Stimulated activated CD8-positive, alpha-beta memory T cell treated with anti-CD3 and anti-CD28 coated beads, Interleukin-4, amount 100 ng/mL, for 48 hours (primary cell): ENCODE results near the gene PRKCH.

ENCODE experiments used
- DNase-seq: peaks from one replicate; pipeline ENCODE4 v3.0.0-alpha.2; 2020

PRKCH gene

DNA sequence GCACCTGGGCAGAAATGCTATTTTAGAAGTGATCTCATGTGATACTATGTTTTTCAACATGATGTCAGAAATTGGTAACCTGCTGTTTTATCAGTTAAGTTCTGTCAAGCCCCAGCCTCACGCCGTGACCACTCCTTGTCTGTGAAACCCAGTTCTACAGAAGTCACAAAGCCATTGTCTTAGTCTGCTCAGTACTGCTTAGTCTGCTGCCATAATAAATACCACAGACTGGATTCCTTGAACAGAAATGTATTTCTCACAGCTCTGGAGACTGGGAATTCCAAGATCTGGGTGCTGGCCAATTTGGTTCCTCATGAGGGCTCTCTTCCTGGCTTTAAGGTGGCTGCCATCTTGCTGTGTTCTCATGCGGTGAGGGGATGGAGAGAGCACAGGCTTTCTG is 176.9 kb downstream of the PRKCH start:
- no peak for DNase-seq

DNA sequence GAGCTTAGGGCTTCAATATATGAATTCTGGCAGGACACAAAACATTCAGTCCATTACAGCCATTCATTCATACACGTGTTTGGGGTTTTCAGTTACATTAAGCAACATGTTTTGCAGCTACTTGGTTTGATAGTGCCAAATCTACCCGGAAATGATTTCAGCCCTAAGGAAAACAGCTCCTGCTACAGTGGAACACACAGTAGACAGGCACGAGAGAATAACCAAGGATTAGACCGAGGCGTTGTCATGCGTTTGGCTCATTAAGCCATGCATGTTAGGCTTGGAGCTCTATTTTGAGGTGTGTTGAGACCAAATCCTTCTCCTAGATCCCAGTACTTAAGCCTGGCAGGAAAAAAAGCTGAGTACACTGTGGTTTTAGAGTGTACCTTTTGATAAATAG is 177.4 kb downstream of the PRKCH start:
- no peak for DNase-seq

DNA sequence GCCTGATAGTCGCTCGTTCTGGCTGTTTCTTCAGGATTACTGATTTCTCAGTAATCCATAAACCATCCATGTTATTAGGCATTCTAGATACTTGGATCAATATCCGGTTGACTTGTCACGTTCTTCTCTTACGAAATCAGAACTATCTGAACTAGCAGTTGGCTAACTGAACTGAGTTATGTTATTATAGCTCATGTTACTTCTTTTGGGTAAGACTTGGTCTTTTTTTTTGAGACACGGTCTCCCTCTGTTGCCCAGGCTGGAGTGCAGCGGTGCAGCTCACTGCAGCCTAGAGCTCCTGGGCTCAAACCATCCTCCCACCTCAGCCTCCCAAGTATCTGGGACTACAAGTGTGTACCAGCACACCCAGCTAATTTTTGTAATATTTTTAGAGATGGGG is 178.6 kb downstream of the PRKCH start:
- peak; percentile 12 for DNase-seq

DNA sequence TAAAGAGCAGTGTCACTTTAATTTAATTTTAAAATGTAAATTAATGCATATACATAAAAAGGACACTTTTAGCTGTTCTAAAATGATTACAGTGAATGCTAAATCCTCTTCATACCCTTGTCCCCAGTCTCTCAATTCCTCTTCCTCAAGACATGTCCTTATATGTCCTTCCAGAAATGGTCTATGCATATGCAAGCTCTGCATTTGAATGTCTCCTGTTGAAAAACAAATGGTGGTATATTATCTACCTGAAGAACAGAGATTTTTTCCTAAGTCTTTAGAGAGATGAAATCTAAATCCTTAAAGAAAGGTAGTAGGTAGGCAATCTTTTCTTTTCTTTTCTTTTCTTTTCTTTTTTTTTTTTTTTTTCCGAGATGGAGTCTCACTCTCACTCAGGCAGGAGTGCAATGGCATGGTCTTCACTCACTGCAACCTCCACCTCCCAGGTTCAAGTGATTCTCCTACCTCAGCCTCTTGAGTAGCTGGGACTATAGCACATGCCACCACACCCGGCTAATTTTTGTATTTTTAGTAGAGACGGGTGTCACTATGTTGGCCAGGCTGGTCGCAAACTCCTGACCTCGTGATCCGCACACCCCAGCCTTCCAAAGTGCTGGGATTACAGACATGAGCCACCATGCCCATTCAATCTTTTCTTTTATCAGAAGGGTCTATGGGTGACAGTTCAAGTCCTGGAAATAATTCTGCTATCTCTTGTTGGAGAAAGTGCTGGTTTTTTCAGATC is 180.5 kb downstream of the PRKCH start:
- DNase-seq = no peak

DNA sequence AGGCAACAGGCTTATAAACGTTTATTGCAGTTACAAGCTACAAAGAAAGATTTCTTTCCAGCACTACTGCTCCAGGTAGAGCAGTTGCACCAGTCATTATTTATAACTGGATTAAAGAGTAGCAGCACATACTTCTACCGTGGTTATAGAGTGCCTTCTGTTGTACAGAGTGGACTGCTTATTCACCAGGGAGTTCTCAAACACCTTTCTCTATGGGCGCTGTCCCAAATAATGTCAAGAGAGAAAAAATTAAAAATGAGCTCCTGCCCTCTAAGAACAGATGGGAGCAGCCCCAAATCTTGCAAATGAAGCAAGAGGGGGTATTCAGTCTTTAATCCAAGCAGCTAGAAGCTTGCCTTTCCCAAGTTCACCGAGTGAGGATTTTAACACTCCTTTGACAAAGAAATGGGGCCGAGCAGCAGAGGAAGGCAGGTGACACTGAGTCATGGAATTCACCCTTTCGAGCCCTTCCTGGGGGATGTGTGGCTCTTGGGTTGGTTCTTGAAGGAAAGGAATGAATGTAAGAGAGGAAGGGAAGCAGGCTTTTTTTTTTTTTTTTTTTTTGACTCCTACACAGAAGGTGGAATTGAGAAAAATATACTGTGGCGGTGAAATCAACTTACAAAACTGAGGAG is 181.2 kb downstream of the PRKCH start:
- DNase-seq = no peak

DNA sequence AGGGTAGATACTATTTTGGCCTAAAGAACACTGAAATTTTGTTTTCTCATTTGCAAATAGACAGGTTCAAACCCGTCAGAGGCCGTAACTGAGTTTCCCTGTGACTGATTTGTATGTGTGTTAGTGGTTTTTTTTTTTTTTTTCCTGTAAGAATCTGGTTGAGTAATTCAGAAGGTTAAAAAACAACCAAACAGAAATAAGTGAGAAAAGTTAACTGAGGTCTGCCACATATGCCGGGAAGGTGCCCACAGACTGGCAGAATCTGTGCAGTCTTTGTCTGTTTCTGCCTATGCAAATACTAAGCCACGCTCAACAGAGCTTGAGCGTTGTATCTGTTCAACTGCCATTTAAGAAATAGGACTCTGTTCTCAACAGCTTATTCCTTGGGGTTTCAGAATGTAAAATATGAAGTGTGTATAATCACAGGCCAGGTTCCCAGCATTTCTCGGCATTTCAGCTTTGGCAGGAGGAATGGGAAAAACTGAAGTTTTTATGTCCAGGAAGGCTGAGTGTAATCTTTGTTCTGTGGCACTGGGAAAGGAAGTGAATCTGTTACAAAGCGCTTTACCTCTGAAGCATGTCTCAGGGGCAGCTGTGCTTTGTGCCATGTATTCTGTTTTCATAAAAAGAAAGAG is 181.9 kb downstream of the PRKCH start:
- peak; percentile 72 for DNase-seq

DNA sequence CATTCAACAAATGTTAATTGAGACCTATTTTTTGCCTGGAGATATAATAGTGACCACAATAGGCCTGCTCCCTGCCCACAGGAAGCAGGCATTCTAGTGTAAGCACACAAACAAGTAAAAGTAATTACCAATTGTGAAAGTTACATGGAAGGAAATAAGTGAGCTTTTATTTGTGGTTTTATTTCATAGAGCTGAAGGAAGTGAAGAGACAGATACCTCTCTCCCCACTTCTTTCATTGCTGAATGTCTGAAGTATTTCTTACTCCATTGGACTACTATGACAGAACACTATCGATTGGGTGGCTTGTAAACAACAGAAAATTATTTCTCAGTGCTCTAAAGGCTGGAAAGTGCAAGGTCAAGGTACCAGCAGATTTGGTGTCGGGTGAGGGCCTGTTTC is 183.5 kb downstream of the PRKCH start:
- DNase-seq = no peak

DNA sequence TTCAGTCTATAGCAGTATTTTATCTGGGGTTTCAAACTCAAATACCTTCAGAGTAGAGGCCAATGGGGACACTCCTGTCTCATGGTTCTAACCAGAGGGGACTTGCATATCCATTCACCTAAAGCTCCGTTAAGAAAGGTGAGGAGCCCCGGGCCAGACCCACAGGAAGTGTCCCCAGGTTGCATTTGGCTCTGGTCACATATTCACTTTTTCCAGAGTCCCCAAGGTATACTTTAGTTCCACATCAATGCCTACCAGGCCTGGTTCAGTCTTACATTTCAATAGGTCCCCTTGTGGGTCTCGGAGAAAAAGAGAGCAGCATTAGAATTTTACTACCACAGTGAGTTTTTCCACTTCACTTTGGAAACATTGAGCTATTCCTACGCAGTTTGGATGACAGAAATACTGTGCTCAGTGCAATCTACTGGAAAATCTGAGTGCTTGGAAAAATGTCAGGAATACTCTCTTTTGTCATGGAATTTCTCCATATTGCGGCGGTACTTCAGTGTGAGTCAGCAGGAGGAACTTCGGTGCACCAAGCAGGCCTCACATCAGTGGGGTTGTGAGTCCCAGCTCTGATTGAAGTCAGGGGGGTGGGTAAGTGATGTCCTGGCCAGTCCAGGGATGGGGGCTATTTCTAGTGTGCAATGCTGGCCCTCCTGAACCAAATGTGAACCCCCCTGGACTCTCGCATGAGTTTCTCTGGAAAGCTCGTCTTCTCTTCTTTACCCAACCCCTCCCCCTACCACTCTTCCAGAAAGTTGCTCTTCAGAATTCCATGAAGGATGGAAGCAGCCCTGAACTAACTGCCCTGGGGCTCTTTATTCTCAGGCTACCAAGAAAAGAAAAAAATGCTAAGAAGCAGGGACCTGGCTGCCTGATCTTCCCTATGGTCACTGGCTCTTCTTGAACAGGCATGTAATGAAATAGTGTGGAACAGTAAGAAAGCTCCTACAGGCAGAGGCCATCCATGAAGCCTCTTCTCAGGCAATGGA is 184.7 kb downstream of the PRKCH start:
- peak; percentile 22 for DNase-seq

DNA sequence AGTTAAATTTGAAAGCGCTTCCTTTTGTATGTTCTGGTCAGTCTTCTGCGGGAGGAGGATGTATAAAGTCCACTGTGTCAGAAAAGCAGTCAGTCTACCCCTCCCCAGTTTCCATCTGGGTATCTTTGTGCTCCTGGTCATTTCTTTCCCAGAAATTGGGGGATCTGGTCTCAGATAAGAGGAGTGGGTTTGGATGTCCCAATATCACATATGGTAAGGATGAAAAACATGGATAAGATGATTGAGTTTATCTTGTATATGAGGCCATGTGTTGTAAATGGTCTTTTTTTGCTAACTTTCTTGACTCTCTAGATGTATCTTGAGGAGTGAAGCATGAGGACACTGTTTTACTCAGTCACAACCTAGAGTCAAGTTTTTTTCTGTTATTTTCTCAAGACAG is 187.1 kb downstream of the PRKCH start:
- peak; percentile 2 for DNase-seq

DNA sequence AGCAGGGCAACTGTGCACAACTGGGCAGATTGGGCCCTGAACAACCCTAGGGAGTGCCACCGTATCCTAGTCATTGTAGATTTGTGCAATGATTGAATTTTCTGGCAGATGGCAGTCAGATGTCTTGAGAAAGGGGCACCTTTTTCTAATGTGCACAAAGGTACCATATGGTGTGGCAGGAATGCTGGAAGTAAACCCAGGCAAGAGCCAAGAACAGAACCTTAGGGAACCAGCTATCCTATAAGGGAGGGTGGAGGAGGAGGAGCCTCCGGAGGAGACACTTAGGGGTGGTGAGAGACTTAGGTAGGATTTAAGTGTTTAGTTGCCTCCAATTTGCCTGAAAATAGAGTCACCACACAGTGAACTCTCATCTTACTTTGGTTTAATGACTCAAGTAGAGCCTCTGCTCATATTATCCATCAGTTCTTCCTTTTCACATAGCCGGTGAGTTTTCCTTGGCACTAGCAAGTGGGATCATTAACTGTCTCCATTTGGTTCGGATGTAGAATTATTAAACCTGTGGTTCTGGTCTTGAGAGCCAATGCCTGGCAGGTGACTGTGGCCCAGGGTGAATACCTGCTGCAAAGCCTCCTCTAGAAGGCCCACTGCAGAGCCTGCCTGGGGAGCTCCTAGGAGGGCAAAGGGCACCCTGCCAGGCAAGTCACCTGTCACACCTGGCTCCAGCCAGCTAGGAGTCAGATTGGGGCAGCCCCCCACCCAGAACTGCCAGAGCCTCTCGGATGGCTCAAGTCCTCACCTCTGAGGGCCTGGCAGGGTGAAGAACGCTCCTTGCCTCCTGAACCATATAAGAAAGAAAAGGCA is 189.6 kb downstream of the PRKCH start:
- peak; percentile 54 for DNase-seq

DNA sequence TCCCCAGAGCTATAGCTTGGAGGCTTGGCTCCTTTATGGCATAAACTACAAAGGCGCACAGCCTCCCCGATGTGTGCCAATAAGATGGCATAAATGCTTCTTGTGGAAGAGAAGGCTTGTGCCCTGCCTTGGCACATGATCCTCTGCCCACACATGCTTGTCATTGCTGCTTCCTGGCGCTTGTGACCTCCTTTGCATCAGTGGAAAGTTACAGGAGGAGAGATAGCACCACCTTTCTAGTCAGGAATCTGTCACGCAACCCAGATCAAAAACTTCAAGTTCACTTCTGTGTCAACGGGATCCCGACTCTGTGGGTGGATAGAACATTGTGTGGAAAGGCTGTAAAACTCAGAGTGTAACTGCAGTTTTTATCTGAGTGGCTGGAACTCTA is 190.2 kb downstream of the PRKCH start:
- peak; percentile 74 for DNase-seq

DNA sequence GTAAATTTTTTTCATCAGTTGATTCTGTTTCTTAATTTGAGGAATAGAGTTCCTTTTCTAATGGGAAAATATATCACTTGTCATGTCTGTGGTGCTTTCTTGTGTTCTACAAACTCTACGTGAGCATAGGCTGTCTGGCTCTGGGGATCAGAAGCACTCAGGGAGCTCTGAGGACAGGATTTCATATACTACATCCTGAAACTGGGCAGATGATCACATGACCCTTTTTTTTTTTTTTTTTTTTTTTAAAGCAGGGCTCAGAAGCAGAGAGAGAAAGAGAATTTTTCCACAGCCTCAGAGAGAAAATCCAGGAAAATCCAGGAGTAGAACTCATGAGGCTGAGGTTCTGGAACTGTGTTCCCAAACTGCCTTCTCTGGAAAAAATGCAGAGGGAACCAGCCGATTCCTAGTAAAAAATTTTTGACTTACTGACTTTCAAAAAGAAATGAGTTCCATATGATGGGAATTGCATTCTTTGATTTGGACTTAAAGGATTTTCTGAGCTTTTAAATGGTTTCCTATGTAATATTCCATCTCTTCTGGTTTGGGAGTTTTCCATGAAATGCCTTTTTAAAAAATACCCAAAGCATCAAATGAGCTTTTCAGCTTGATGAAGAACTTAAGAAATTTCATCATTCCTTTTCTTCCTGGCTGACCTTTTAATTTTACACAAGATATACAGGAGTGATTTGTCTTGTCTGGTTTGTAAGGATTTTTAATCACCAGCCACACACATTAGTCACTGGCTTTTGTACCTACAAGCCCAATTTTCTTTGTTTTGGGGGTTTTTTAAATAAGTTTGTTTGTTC is 190.9 kb downstream of the PRKCH start:
- peak; percentile 28 for DNase-seq

DNA sequence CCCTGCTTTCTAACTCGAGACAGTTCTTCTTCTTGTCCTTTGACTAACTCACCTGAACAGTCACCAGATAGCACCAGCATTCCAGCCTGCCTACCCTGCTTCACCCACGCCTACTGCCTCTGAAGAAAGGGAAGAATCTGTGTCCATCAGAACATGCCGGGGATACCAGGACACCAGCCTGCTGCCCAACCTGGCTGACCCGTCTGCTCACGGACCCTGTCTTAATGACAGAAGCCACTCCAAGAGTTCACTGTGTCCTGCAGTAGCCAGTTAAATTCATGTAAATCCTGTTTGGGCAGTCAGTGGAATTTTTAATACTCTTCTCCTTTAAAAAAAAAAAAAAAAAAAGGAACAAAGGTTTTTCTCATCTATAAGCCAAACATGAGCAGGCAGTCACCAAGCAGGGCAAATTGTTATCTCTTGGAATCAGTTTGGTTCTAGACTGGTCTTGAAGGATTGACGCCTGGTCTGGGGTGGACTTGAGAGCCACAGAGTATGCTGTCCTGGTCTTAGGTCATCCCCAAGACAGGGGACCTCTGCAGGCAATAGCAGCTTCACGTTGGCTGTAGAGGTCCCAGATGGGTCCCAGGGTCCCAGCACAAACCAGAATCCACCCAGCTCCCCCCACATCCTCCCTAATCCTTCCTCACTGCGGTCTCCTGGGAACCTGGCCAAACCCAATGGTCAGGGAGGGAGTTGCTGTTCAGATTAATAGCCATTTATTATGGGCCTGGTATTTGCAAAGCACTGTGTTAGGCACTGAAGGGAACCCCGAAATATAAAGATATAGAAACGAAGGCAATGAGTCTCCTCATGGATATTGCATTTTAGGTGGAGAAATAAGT is 192.8 kb downstream of the PRKCH start:
- peak; percentile 19 for DNase-seq

DNA sequence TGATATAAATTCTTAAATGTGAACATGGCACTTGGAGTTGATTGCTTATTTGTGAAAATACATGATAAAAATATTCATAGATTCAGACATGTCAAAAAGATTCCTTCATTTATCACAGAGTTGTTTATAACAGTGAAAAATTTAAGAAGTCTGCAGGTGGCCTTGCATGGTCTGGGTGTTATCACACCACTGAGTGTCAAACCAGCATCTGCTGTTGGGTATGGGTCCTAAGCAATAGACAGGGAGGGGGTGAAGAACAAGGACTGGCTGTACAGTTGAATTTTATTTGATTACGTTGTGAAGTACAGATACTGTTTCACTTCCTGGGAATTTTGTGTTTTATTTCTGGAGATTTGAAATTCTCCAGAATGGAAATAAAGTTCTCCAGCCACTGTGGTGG is 193.5 kb downstream of the PRKCH start:
- peak; percentile 17 for DNase-seq

DNA sequence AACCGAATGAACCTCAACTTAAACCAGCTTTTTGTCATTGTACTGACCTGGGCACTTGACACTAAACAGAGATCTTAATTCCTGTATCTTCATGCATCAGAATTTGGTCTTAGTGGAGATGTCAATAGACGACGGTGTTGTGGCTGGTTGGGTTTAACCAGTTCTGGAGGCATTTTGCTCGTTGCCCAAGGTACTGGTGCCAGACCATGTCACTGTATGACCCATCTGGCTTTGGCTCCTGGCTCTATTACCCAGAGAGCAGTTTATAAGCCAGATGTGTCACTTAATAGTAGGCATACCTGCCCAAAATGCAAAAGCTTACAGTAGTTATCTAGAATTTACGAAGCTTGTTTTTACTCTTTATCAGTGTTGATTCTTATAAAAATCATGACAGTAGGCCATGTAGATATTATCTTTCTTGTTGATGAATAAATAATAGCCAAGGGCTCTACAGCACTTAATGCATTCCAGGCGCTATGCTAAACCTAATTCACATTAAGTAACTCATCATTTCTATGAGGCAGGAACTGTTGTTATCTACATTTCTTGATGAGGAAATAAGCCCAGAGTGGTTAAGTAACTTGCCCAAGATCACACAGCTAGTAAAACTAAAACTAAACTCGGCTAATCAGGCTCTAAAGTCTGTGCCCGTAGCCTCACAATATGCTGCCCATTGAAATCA is 194.2 kb downstream of the PRKCH start:
- DNase-seq = no peak

DNA sequence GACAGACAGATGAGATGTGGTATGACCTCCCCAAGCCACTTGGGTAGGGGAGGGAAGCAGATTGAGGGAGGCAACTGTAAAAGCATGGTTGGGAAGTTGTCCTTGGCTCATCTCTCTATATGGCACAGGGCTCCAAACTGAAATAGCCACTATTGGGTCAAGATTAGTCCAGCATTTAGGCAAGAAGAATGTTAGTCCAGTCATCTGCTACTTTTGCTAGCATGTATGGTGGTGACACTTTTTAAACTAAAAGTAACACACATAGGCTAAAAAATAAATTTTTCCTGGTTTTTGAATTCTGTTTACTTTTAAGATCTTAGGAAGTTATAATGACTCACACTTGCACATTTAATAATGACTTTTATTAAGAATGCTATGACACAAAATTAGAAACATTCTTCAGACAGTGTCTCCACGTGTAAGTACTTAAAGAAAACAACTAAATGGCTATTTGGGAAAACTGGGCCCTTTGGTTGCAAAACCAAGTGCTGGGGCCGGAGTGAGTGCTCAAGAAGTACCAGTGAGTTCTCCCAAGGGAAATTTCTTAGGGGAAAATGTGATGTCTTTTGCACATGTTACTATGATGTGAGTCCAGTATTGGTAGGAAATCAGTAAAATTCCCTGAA is 194.9 kb downstream of the PRKCH start:
- no peak for DNase-seq

DNA sequence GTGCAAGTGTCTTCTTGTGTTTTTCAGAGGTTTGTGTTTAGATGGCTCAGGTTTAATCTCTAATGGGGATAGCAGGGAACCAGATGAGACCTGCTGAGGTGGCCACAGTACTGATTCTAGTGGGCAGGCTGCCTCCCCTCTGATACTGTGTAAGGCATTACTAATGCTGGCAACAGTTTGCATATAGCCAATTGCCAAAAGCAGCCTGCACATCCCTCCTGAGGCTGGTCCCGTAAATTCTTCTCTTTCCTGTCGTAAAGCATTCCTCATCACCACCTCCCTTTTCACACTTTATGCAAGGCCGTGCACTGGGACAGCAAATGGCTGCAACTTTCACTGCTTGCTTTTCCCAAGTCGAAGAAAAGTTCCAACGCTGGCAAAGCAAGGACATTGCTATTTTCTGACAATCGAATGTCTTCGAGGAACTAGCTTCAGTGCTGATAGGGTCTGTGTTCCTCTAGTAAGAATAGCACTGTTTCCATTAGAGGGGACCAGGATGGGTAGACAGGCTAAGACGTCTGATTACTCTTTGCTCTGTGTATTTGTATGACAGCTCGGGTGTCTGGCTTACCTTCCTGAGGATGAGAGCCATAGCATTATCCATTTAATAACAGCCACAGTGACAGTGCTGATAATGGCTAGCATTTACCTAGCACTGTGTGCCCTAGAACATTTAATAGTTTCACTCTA is 195.7 kb downstream of the PRKCH start:
- DNase-seq = no peak

DNA sequence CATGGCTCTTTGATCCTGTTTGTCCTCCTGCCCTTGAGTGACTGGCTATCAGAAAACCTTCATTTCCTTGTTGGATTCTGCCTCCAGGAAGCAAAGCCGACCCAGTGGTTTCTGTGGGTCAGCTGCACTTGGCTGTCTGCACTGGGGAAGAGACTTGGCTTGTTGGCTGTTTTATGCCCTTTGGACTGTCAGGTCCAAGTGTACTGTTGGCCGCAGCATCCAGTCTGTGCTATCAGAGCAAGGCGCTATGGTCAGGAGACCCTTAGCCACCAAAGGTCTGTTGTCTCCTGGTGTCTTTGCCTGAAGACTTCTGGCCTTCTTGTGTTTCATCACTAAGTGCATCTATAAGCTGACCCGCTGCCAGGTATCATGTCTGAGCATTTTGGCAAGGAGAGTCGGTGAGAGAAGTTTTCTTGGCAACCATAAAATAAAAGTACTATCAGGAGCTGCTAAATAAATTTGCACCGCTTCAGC is 196.6 kb downstream of the PRKCH start:
- no peak for DNase-seq
